OCI-LY1 (cell line): ENCODE data around the gene GNAQ.

ENCODE experiments used
- H2AFZ ChIP-seq: fragments of 200-600 bp; sonication (generic), shearing (Covaris generic); 2 replicates; pipeline ENCODE4 v1.6.0; 2014; ENCODE audit warnings: antibody characterized with exemption, mild to moderate bottlenecking, low read length
- H3F3A ChIP-seq: fragments of 200-600 bp; sonication (generic), shearing (Covaris generic); 2 replicates; pipeline ENCODE4 v1.6.0; 2014; ENCODE audit warnings: mild to moderate bottlenecking, antibody characterized with exemption, low read length, moderate library complexity; ENCODE audit not compliant: insufficient read depth
- H3K27ac ChIP-seq: fragments of 200-600 bp; sonication (generic); 2 replicates; pipeline ENCODE4 v1.5.1; 2014; ENCODE audit warnings: low read length, mixed run types, mild to moderate bottlenecking, low read depth; ENCODE audit not compliant: poor library complexity, severe bottlenecking
- H3K27me3 ChIP-seq: fragments of 200-600 bp; sonication (generic); 2 replicates; pipeline ENCODE4 v1.6.0; 2014; ENCODE audit warnings: antibody characterized with exemption, mild to moderate bottlenecking, low read length, moderate library complexity; ENCODE audit not compliant: insufficient read depth
- H3K36me3 ChIP-seq: fragments of 200-600 bp; sonication (generic); 2 replicates; pipeline ENCODE4 v1.6.1; 2014; ENCODE audit warnings: mild to moderate bottlenecking, antibody characterized with exemption, low read length, moderate library complexity, mixed read lengths; ENCODE audit not compliant: insufficient read depth
- H3K4me1 ChIP-seq: fragments of 200-600 bp; sonication (generic); 2 replicates; pipeline ENCODE4 v1.5.1; 2014; ENCODE audit warnings: mild to moderate bottlenecking, low read length, moderate library complexity; ENCODE audit not compliant: insufficient read depth, severe bottlenecking
- H3K4me2 ChIP-seq: fragments of 200-600 bp; sonication (generic), shearing (Covaris generic); 2 replicates; pipeline ENCODE4 v1.6.1; 2014; ENCODE audit warnings: low read length
- H3K4me3 ChIP-seq: fragments of 200-600 bp; sonication (generic); 2 replicates; pipeline ENCODE4 v1.5.1; 2014; ENCODE audit warnings: low read length, low read depth, mild to moderate bottlenecking, mixed read lengths; ENCODE audit not compliant: poor library complexity, severe bottlenecking
- H3K79me2 ChIP-seq: fragments of 200-600 bp; shearing (Covaris generic); 2 replicates; pipeline ENCODE4 v1.6.1; 2016; ENCODE audit warnings: mixed run types, low read length, mixed read lengths; ENCODE audit not compliant: insufficient read depth
- H3K9ac ChIP-seq: fragments of 200-600 bp; sonication (generic), shearing (Covaris generic); 2 replicates; pipeline ENCODE4 v1.6.1; 2014; ENCODE audit warnings: mild to moderate bottlenecking, low read length, mixed read lengths
- H3K9me2 ChIP-seq: fragments of 200-600 bp; sonication (generic), shearing (Covaris generic); 2 replicates; pipeline ENCODE4 v1.6.1; 2014; ENCODE audit warnings: low read depth, mild to moderate bottlenecking, low read length, mixed read lengths
- H3K9me3 ChIP-seq: fragments of 200-600 bp; shearing (Covaris generic); 2 replicates; pipeline ENCODE4 v1.6.1; 2014; ENCODE audit warnings: low read length, mixed read lengths
- H4K20me1 ChIP-seq: fragments of 200-600 bp; sonication (generic), shearing (Covaris generic); 2 replicates; pipeline ENCODE4 v1.6.0; 2016; ENCODE audit warnings: mild to moderate bottlenecking, low read length; ENCODE audit not compliant: insufficient read depth
- CTCF ChIP-seq: fragments of 200-600 bp; sonication (generic), shearing (Covaris generic); IDR thresholded peaks from 2 replicates; pipeline ENCODE4 v1.5.1; 2017; ENCODE audit warnings: mild to moderate bottlenecking, antibody characterized with exemption, low read length, moderate library complexity, mixed read lengths
- EZH2 ChIP-seq: fragments of 200-600 bp; sonication (generic), shearing (Covaris generic); IDR thresholded peaks from 2 replicates; pipeline ENCODE4 v1.8.0; 2017; ENCODE audit warnings: borderline replicate concordance, mixed run types, mild to moderate bottlenecking, antibody characterized with exemption, low read length, moderate library complexity, mixed read lengths

The GNAQ gene

GRCh38 chr9:78028926-78029325 is 2.7 kb downstream of the GNAQ start:
- H3K9me2 ChIP-seq = no peaks in the 10 kb centered on the region
- H3F3A ChIP-seq = no peaks in the 10 kb centered on the region
- H3K9ac ChIP-seq = no peak overlapping the region
- TF ChIP-seq CTCF (no peak), EZH2 (no peak)
- H3K27me3 ChIP-seq = no peaks in the 10 kb centered on the region
- no peak overlapping the region for H3K4me2 ChIP-seq
- H3K27ac ChIP-seq = no peak overlapping the region
- H2AFZ ChIP-seq = no peak overlapping the region
- H3K4me1 ChIP-seq = no peaks in the 10 kb centered on the region
- no peaks in the 10 kb centered on the region for H4K20me1 ChIP-seq
- no peaks in the 10 kb centered on the region for H3K36me3 ChIP-seq
- no peak overlapping the region for H3K4me3 ChIP-seq
- H3K79me2 ChIP-seq = no peaks in the 10 kb centered on the region
- no peaks in the 10 kb centered on the region for H3K9me3 ChIP-seq

- no peaks in the 10 kb centered on the region for H3F3A ChIP-seq
- no peaks in the 10 kb centered on the region for H4K20me1 ChIP-seq
- no peaks in the 10 kb centered on the region for H3K27me3 ChIP-seq
- H3K36me3 ChIP-seq = no peaks in the 10 kb centered on the region
- no peaks in the 10 kb centered on the region for H3K4me1 ChIP-seq
- H3K4me3 ChIP-seq = no peak overlapping the region
- no peaks in the 10 kb centered on the region for H3K79me2 ChIP-seq
- no peak overlapping the region for H2AFZ ChIP-seq
- H3K9me3 ChIP-seq = no peaks in the 10 kb centered on the region
- H3K27ac ChIP-seq = no peak overlapping the region
- H3K4me2 ChIP-seq = no peak overlapping the region
- H3K9ac ChIP-seq = no peak overlapping the region
- TF ChIP-seq EZH2 (no peak), CTCF (no peak)
- no peaks in the 10 kb centered on the region for H3K9me2 ChIP-seq
These were observed 4.7 kb downstream of the GNAQ start for GRCh38 chr9:78026947-78027346.

DNA sequence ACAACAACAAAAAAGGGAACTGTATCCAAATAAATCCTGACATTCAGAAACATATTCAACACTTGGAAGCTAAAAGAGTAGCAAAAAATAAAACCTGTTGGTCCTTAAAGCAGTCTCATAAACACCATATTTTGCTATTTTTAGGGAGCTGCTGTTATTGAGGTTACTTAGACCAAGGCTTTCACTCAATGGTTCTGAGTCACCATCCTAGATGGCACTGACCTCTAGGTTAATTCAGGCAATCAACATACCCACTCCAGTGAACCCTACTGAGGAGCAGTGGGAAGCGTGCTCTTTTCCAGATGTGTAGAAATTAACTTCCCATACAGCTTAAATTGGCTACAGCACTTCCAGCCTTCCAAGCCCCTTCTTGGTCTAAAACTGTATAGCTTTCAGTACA is 5.2 kb downstream of the GNAQ start:
- no peaks in the 10 kb centered on the region for H3K9me3 ChIP-seq
- no peak overlapping the region for H3K4me2 ChIP-seq
- H3K9me2 ChIP-seq = no peaks in the 10 kb centered on the region
- no peak for TF ChIP-seq EZH2
- no peak for TF ChIP-seq CTCF
- H3K27ac ChIP-seq = no peak overlapping the region
- no peaks in the 10 kb centered on the region for H3K36me3 ChIP-seq
- H3F3A ChIP-seq = no peaks in the 10 kb centered on the region
- H3K9ac ChIP-seq = no peak overlapping the region
- no peaks in the 10 kb centered on the region for H3K79me2 ChIP-seq
- H3K27me3 ChIP-seq = no peaks in the 10 kb centered on the region
- H3K4me3 ChIP-seq = no peak overlapping the region
- H3K4me1 ChIP-seq = no peaks in the 10 kb centered on the region
- H2AFZ ChIP-seq = no peak overlapping the region
- H4K20me1 ChIP-seq = no peaks in the 10 kb centered on the region
